H1 (cell line): Measurements from ENCODE around the gene MDFI. TPM values are rescaled to one million over a fixed set of nuclear protein-coding genes. Genes with fewer than 3 reads are reported as not detected.
A peak's percentile ranks its signal among the peaks of the same experiment; 100 is the strongest.

ENCODE experiments used
- ASH2L ChIP-seq: fragments of 200-600, 300-600 bp; sonication (generic); IDR thresholded peaks from one replicate; pipeline ENCODE4 v1.7.1; 2017; ENCODE audit warnings: low read length
- CHD1 ChIP-seq: IDR thresholded peaks from 2 replicates; pipeline ENCODE4 v1.6.1; 2012; ENCODE audit warnings: low read depth, low read length, improper control_type of control experiment
- CHD2 ChIP-seq: IDR thresholded peaks from 2 replicates; pipeline ENCODE4 v1.6.1; 2012; ENCODE audit warnings: low read length, improper control_type of control experiment
- CREB1 ChIP-seq: IDR thresholded peaks from 2 replicates; pipeline ENCODE4 v1.6.1; 2012; ENCODE audit warnings: inconsistent platforms
- CTBP2 ChIP-seq: IDR thresholded peaks from 2 replicates; pipeline ENCODE4 v1.7.0; 2011; ENCODE audit warnings: borderline replicate concordance, mild to moderate bottlenecking, moderate library complexity, mixed read lengths, low read length; ENCODE audit not compliant: insufficient read depth, insufficient read length
- E2F6 ChIP-seq: IDR thresholded peaks from 2 replicates; pipeline ENCODE4 v1.6.1; 2012; ENCODE audit warnings: inconsistent platforms
- GABPA ChIP-seq: IDR thresholded peaks from 2 replicates; pipeline ENCODE4 v1.6.1; 2011; ENCODE audit warnings: mild to moderate bottlenecking, low read length, moderate library complexity, borderline replicate concordance; ENCODE audit not compliant: insufficient read depth
- HDAC2 ChIP-seq, 2 experiments: fragments of 300-600 bp in 1 of 2; sonication (generic) in 1 of 2; IDR thresholded peaks; 2 replicates each; pipeline ENCODE4 v1.6.1; 2011 to 2012; ENCODE audit warnings: low read depth in 2 of 2, low read length in 2 of 2, mild to moderate bottlenecking in 2 of 2, moderate library complexity in 2 of 2, borderline replicate concordance in 1 of 2, inconsistent platforms in 1 of 2
- JUN ChIP-seq: IDR thresholded peaks from 2 replicates; pipeline ENCODE4 v1.6.1; 2011; ENCODE audit warnings: low read depth, mild to moderate bottlenecking, improper control_type of control experiment, low read length
- KDM5A ChIP-seq: fragments of 200-600 bp; IDR thresholded peaks from 2 replicates; pipeline ENCODE4 v1.7.1; 2012; ENCODE audit warnings: mild to moderate bottlenecking, low read length, inconsistent platforms, mixed read lengths
- MAX ChIP-seq: IDR thresholded peaks from 2 replicates; pipeline ENCODE4 v1.6.1; 2012; ENCODE audit warnings: inconsistent platforms
- NRF1 ChIP-seq: IDR thresholded peaks from 2 replicates; pipeline ENCODE4 v1.6.1; 2011; ENCODE audit warnings: mild to moderate bottlenecking, low read depth, low read length, improper control_type of control experiment
- POLR2A ChIP-seq, 2 experiments: IDR thresholded peaks; 1 replicate in 1 of 2; 2 replicates in 1 of 2; pipeline ENCODE4 v1.6.1; 2011; ENCODE audit warnings: low read depth in 2 of 2, low read length in 2 of 2, mild to moderate bottlenecking in 2 of 2; ENCODE audit errors: control extremely low read depth in 1 of 2
- RBBP5 ChIP-seq: IDR thresholded peaks from 2 replicates; pipeline ENCODE4 v1.7.1; 2012; ENCODE audit warnings: low read depth, mild to moderate bottlenecking, inconsistent platforms, low read length, moderate library complexity, borderline replicate concordance
- RFX5 ChIP-seq: IDR thresholded peaks from 2 replicates; pipeline ENCODE4 v1.6.1; 2011; ENCODE audit warnings: low read depth, low read length, improper control_type of control experiment, borderline replicate concordance
- SIX5 ChIP-seq: IDR thresholded peaks from 2 replicates; pipeline ENCODE4 v1.6.1; 2011; ENCODE audit warnings: mild to moderate bottlenecking, low read depth, low read length
- SRF ChIP-seq: IDR thresholded peaks from 2 replicates; pipeline ENCODE4 v1.6.1; 2011; ENCODE audit warnings: mild to moderate bottlenecking, low read depth, low read length, moderate library complexity
- TAF1 ChIP-seq: IDR thresholded peaks from 2 replicates; pipeline ENCODE4 v1.6.1; 2011; ENCODE audit warnings: mild to moderate bottlenecking, low read depth, low read length
- TBP ChIP-seq: IDR thresholded peaks from 2 replicates; pipeline ENCODE4 v1.6.1; 2011; ENCODE audit warnings: low read depth, low read length, improper control_type of control experiment
- TCF12 ChIP-seq: IDR thresholded peaks from 2 replicates; pipeline ENCODE4 v1.6.1; 2011; ENCODE audit warnings: low read depth, mild to moderate bottlenecking, low read length
- polyA plus RNA-seq, 7 experiments: library from polyadenylated mRNA; depleted of rRNA in 3 of 7; stranded (reverse) in 5 of 7; unstranded in 2 of 7; fragments of >200 nt in 5 of 7; fragments of 200-250 nt in 2 of 7; gene quantifications; 1 replicate in 5 of 7; 2 replicates in 1 of 7; 4 replicates in 1 of 7; pipeline versions ENCODE4 v1.2.1 to v1.2.3, GENCODE V29; 2011 to 2013; ENCODE audit warnings: missing spikeins in 2 of 7, mixed read lengths in 2 of 7
- total RNA-seq: library from RNA; stranded (reverse); fragmentation: NEBNext Ultra II Directional; extraction: Animal tissue kit (Norgen Biotek cat#: 25700); gene quantifications from 2 replicates; pipeline ENCODE4 v1.2.1, GENCODE V29; 2021
- TF ChIP-seq, protein P1 (sequence below): IDR thresholded peaks from 2 replicates; pipeline ENCODE4 v1.6.1; 2012; ENCODE audit warnings: low read length, inconsistent platforms

The MDFI gene
- total and polyA plus RNA-seq, 2 of the 8 experiments (the other 6 are each of a cell fraction or from before 2014, with no cell fraction given): 41.0 to 65.6 TPM

- TF ChIP-seq E2F6 (no peak), POLR2A (IDR thresholded peaks at IDR 0.05; ENCODE audit: control extremely low read depth in 1 of 2, low read depth in 2 of 2, low read length in 2 of 2) (0 out of 3 replicates have a peak, but pooled peaks of 1 of the 2 experiments have one; percentile 25), SRF (no peak), RFX5 (no peak), RBBP5 (0 out of 2 replicates have a peak, but pooled peaks have one; percentile 32), TCF12 (no peak), GABPA (no peak), CREB1 (no peak), MAX (no peak), ASH2L (peak; percentile 62), KDM5A (no peak), NRF1 (no peak), HDAC2 (IDR thresholded peaks at IDR 0.05; ENCODE audit: borderline replicate concordance in 1 of 2, low read depth in 2 of 2, low read length in 2 of 2) (peak in 1 of 2 experiments; percentile 8; a peak in 1 of 4 replicates), TAF1 (no peak), CTBP2 (no peak), JUN (no peak), SIX5 (no peak), CHD1 (no peak), TBP (0 out of 2 replicates have a peak, but pooled peaks have one; percentile 34), CHD2 (no peak)
- TF ChIP-seq, protein P1, sequence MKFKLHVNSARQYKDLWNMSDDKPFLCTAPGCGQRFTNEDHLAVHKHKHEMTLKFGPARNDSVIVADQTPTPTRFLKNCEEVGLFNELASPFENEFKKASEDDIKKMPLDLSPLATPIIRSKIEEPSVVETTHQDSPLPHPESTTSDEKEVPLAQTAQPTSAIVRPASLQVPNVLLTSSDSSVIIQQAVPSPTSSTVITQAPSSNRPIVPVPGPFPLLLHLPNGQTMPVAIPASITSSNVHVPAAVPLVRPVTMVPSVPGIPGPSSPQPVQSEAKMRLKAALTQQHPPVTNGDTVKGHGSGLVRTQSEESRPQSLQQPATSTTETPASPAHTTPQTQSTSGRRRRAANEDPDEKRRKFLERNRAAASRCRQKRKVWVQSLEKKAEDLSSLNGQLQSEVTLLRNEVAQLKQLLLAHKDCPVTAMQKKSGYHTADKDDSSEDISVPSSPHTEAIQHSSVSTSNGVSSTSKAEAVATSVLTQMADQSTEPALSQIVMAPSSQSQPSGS: no peak
- TF ChIP-seq, all 59 proteins: peak for 15
Observed at GRCh38 chr6:41602864-41603608, 35.2 kb upstream of the MDFI start (continued).
